HG02798 (cell line): Measurements from ENCODE around the gene KCNK6.
"Not testable (repeated sequence)": the region's sequence is repeated elsewhere in the genome, so short reads cannot be mapped to it uniquely, and the experiment has no call there.

Experiments
- ATAC-seq: cut with Tn5 transposase; IDR thresholded peaks from one replicate; pipeline ENCODE4 v1.9.1; 2021; ENCODE audit warnings: mild to moderate bottlenecking; ENCODE audit not compliant: unreplicated experiment, poor library complexity

The KCNK6 gene

GRCh38 chr19:38321646-38322196 is 2.1 kb downstream of the KCNK6 start:
- ATAC-seq: no peak

GRCh38 chr19:38323291-38323690 is 3.6 kb downstream of the KCNK6 start:
- no peak for ATAC-seq

- no peak for ATAC-seq
Measured at GRCh38 chr19:38324431-38324830, 4.8 kb downstream of the KCNK6 start.

DNA sequence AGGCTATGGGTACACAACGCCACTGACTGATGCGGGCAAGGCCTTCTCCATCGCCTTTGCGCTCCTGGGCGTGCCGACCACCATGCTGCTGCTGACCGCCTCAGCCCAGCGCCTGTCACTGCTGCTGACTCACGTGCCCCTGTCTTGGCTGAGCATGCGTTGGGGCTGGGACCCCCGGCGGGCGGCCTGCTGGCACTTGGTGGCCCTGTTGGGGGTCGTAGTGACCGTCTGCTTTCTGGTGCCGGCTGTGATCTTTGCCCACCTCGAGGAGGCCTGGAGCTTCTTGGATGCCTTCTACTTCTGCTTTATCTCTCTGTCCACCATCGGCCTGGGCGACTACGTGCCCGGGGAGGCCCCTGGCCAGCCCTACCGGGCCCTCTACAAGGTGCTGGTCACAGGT is 6.9 kb downstream of the KCNK6 start:
- ATAC-seq: no peak

GRCh38 chr19:38329651-38330050 is 10.0 kb downstream of the KCNK6 start:
- ATAC-seq: no peak

DNA sequence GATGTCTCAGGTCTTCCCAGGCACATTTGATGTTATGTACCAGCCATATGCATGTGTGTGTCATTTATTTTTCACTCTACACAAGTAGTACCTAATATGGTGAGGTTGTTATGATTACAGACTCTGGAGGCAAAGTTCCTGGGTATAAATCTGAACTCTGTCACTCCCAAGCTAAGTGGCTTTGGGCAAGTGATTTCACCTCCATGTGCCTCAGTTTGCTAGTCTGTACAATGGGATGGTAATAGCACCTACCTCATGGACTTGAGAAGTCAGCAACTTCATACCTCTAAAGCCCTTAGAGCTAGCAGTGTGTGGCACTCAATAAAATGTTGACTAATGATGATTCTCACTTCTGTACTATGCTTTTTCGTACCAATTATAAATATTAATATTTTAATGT is 12.1 kb downstream of the KCNK6 start:
- no peak for ATAC-seq

GRCh38 chr19:38333245-38333644 is 13.6 kb downstream of the KCNK6 start:
- no peak for ATAC-seq

DNA sequence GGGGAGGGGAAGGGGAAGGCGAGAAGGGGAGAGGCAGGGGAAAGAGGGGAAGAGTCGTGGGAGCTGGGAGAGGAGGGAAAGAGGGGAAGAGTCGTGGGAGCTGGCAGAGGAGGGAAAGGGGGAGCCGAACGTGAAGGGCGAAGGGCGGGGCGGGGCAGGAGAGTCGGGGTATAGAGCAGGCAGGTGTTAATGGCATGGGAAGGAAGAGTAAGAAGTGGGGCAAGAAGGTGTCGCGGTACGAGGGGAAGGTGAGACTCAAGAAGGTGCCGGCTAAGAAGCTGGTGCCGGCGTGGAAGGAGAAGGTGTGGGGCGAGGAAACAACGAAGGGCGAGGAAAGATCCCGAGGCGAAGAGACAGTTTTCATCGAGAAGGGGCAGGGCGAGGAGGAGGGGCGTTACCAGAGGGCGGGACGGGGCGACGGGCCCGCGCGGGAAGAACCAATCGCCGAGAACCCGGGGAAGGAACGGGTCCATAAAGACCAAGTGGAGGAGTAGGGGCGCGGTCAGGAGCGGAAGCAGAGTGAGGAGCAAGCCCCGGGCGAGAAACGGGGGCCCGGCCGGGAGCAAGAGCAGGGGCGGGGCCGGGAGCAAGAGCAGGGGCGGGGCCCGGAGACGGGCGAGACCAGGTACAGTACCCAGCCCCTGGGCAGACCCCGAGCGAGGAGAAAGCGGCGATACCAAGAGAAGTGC is 16.4 kb downstream of the KCNK6 start:
- peak; percentile 79 for ATAC-seq

- peak; percentile 58 for ATAC-seq
Measured at GRCh38 chr19:38336638-38337359, 17.2 kb downstream of the KCNK6 start.

DNA sequence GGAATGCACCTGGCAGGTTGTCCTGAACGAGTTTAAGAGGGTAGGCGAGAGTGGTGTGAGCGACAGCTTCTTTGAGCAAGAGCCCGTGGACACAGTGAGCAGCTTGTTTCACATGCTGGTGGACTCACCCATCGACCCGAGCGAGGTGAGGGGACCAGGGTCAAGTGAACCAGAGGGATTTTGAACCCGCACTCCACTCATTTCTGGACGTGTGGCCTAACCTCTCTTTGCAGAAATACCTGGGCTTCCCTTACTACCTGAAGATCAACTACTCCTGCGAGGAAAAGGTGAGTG is 17.7 kb downstream of the KCNK6 start:
- ATAC-seq: no peak

DNA sequence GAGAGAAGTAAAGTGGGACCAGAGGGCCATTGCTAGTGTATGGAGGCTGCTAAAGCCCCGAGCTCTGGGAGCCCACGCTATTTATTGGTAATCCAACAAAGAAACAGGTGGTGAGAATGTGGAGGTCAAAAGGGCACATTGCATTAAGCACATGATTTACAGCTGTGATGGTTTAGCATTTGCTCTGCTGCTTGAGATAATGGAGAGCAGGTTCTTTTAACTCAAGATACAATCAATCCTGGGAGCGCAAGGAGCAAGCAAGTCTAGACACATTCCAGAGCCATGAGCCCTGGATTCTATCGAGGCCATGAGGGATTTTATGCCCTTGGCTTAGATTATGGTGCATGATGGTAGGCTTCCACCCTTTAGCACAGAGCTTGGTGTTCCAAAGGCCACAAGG is 19.4 kb downstream of the KCNK6 start:
- ATAC-seq: not testable (repeated sequence)

DNA sequence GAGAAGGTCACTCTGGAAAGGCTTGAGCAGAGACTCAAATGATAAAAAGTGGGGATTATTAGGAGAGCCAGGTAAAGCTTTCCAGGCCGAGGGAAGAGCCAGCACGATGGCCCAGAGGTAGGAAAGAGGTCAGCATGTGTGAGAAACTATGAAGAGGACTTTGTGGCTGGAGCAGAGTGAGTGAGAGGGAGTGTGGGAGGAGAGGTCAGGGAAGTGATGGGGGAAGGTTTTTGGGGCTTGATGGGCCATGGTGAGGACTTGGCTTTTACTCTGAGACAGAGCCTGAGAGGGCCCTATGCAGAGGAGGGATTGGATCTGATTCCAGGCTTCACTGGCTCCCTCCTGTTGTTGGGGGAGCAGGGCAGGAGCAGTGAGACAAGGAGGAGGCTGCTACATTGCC is 21.3 kb downstream of the KCNK6 start:
- ATAC-seq: no peak

GRCh38 chr19:38346837-38347236 is 27.2 kb downstream of the KCNK6 start:
- no peak for ATAC-seq

DNA sequence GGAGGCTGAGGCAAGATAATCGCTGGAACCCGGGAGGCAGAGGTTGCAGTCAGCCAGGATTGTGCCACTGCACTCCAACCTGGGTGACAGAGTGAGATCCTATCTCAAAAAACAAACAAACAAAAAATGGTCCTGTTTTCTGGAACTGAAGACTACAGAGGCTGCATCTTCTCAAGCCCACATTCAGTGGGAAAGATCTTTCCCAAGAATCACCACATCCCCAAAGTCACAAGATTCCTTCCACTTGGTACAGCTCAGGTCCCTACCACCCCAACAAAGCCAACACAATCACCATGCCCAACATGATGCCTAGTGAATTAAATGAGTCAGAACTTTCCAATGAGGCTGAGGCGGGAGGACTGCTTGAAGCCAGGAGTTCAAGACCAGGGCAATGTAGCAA is 31.2 kb downstream of the KCNK6 start:
- ATAC-seq: no peak

GRCh38 chr19:38351865-38352395 is 32.3 kb downstream of the KCNK6 start:
- ATAC-seq: no peak

DNA sequence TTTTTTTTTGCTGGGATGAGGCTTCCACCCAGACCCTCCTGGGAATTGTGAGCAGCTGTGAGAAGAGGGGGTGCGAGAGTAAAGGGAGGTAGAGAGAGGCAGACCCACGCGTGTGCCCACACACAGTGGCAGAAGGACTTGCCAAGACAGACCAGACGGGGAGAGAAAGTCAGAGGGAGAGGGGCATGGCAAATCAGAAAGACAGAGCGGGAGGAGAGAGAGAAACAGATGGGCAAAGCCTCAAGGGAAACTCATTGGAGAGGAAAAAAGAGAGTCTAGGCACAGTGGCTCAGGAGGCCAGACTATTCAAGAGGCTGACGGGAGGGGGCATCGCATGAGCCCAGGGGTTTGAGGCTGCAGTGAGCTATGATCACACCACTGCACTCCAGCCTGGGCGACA is 33.0 kb downstream of the KCNK6 start:
- no peak for ATAC-seq

DNA sequence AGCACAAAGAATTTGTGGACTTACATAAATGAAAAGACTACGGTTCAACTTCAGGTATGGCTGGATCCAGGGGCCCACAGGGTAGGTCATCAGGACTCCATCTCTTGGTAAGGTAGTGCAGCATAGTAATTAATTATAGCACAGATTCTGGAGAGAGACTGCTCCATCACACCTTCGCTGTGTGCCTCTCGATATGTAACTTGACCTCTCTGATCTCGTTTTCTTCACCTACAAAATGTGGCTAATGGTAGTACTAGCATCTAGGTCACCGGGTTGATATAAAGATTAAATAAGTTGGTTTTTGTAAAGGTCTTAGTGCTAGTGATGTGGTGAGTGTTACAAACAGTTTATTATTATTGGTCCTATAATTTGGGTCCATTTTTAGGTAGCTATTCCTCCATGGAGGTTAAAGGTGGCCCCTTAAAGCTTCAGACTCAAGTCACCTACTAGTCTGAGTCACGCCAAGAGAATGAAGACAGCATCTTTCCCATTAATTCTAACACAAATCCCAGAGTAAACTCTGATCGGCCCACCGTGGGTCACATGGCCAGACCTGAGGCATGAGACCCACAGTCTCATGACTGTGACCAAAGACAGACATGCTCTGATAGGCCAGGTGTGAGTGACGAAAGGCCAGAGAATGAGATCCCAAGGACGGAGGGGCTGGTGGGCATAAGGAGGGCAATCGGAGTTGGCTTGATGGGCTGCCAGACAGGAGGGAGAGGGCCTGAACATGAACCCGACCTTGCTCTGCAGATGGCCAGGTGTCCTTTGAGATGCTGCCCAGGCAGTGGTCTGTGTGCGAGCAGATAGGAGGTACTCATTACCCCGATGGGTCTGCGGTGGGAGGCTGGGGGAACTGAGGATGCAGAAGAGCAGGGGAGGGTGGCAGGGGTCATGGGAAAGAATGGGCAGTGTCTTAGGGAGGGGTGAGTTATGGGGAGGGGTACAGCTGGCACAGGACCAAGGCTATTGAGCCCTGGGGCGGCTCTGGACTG is 36.4 kb downstream of the KCNK6 start:
- ATAC-seq: no peak

- no peak for ATAC-seq
Measured at GRCh38 chr19:38358071-38358470, 38.4 kb downstream of the KCNK6 start.

DNA sequence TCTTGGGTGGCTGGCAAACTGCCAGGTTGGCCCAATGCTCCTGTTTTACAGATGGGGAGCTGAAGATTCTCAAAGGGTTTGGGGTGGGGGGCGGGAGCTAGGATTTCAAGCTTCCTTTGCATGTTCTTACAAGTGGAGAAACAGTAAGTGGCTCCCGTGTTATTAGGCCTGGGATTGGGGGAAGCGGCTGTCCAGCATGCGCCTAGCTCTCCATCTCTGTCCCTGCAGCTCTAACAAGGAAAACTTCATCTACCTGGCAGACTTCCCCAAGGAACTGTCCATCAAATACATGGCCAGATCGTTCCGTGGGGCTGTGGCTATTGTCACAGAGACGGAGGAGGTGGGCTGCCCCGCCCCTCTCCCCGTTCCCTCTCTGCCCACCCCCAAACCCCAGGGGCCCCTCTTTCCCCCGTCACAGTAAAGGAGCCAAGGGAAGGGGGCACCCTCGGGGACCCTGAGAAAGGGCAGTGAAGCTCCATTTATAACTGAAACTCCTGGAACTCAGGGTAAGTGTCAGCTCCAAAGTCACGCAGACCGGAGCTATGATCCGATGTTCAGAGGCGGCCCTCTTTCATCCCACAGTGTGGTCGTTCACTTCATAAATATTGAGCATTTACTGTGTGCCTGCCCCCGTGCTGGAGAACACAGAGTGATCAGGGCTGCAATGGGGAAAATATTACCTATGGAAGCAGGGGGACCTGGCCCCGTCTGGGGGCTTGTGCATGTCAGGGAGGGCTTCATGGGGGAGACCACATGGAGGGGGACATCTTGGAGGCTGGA is 39.8 kb downstream of the KCNK6 start:
- no peak for ATAC-seq

GRCh38 chr19:38360351-38360750 is 40.7 kb downstream of the KCNK6 start:
- no peak for ATAC-seq
